CD4-positive, alpha-beta memory T cell (primary cell): ENCODE measurements around the gene METTL25B. TPM values are rescaled to one million over a fixed set of nuclear protein-coding genes. Genes with fewer than 3 reads are reported as not detected.
"Not testable (repeated sequence)": the region's sequence is repeated elsewhere in the genome, so short reads cannot be mapped to it uniquely, and the experiment has no call there.

Source experiments
- CTCF ChIA-PET: fragments of 350-600 bp; sonication (Branson Sonifier 250); formaldehyde crosslinking; loops from one replicate; lab custom pipeline; 2021; ENCODE audit warnings: inconsistent platforms; ENCODE audit not compliant: partially characterized antibody; lab: Charles Lee
- POLR2A ChIA-PET: fragments of 350-600 bp; sonication (Branson Sonifier 250); formaldehyde crosslinking; loops from one replicate; lab custom pipeline; 2021; ENCODE audit not compliant: partially characterized antibody; lab: Charles Lee
- DNase-seq, 5 donors: peaks; one replicate each; pipeline versions ENCODE4 v3.0.0 to v3.0.0-alpha.2; 2020 to 2022; ENCODE audit warnings: mixed read lengths in 1 of 5
- H3K27ac ChIP-seq: one replicate; pipeline ENCODE4 v1.7.0; 2013; ENCODE audit warnings: low read depth, low read length
- H3K27me3 ChIP-seq: 2 replicates; pipeline ENCODE4 v1.7.0; 2013; ENCODE audit warnings: mild to moderate bottlenecking, low read length, moderate library complexity; ENCODE audit not compliant: insufficient read depth
- H3K36me3 ChIP-seq: 2 replicates; pipeline ENCODE4 v1.7.0; 2013; ENCODE audit warnings: mild to moderate bottlenecking, low read length, moderate library complexity; ENCODE audit not compliant: insufficient read depth
- H3K4me1 ChIP-seq: 2 replicates; pipeline ENCODE4 v1.7.0; 2013; ENCODE audit warnings: mild to moderate bottlenecking, low read length, moderate library complexity; ENCODE audit not compliant: insufficient read depth
- H3K4me3 ChIP-seq, 2 donors: one replicate each; pipeline ENCODE4 v1.7.0; 2013; ENCODE audit warnings: low read length in 2 of 2, mild to moderate bottlenecking in 1 of 2
- H3K9me3 ChIP-seq, 2 donors: one replicate each; pipeline ENCODE4 v1.7.0; 2013; ENCODE audit warnings: low read length in 2 of 2, control low read depth in 1 of 2; ENCODE audit not compliant: control insufficient read depth in 1 of 2
- H3K27ac Mint-ChIP-seq, 7 donors: one replicate each; pipeline ENCODE4 v1.8.0; 2020 to 2021; ENCODE audit warnings: mixed read lengths in 7 of 7, mild to moderate bottlenecking in 6 of 7, inconsistent platforms in 3 of 7, moderate library complexity in 3 of 7
- H3K27me3 Mint-ChIP-seq, 2 donors: one replicate each; pipeline ENCODE4 v1.8.0; 2020 to 2021; ENCODE audit warnings: mixed read lengths in 2 of 2
- H3K36me3 Mint-ChIP-seq, 2 donors: one replicate each; pipeline ENCODE4 v1.8.0; 2020 to 2021; ENCODE audit warnings: mixed read lengths in 2 of 2, inconsistent platforms in 1 of 2, mild to moderate bottlenecking in 1 of 2
- H3K4me1 Mint-ChIP-seq, 4 donors: one replicate each; pipeline ENCODE4 v1.8.0; 2020 to 2021; ENCODE audit warnings: mixed read lengths in 4 of 4, mild to moderate bottlenecking in 1 of 4
- H3K4me3 Mint-ChIP-seq, 8 donors: one replicate each; pipeline ENCODE4 v1.8.0; 2020 to 2021; ENCODE audit warnings: mixed read lengths in 8 of 8, mild to moderate bottlenecking in 7 of 8, moderate library complexity in 6 of 8, inconsistent platforms in 3 of 8
- H3K9me3 Mint-ChIP-seq, 8 donors: one replicate each; pipeline ENCODE4 v1.8.0; 2020 to 2021; ENCODE audit warnings: mixed read lengths in 8 of 8, mild to moderate bottlenecking in 5 of 8, inconsistent platforms in 3 of 8, moderate library complexity in 1 of 8
- intact Hi-C: fragments of 100-400 bp; cut with micrococcal nuclease; formaldehyde crosslinking; loops from one replicate; pipeline ENCODE4 v1.15.1; 2023
- polyA plus RNA-seq, 2 donors: library from polyadenylated mRNA; unstranded; fragments of 300-500 nt; fragmentation: Illumina TruSeq; gene quantifications; one replicate each; pipeline ENCODE4 v1.2.3, GENCODE V29; 2021
- total RNA-seq, 2 experiments: library from RNA; stranded (reverse); gene quantifications; one replicate each; pipeline ENCODE4 v1.2.3, GENCODE V29; 2021

The METTL25B gene
- total and polyA plus RNA-seq, 4 experiments from 2014 or later, result 4.6 to 35.7 (median 19.0) TPM

DNA sequence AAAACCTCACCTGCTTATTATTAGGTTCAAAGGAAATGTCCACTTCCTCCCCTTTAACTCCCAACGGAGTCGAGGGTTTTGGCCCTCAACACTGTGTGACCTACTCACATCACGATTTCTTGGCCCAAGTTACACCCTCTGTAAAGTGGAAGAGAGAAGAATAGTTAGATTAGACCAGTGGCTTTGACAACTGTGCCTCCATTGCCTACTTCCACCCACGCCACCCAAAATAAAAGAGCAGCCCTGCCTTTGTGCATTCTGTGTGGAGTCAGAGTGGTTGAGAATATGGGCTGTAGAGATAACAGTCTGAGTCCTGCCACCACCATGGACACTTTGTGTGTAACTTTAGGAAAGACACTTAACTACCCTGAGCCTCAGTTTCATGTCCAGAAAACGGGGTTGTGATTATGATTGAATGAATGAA is 27.3 kb downstream of the METTL25B start:
- no peak overlapping the region for H3K27ac ChIP-seq
- POLR2A ChIA-PET, result interaction anchor here (3.4 kb wide), 1 partner anchor 11 kb away, joined by 17 read pairs; the partner anchor contains the start of gene PRCC

DNA sequence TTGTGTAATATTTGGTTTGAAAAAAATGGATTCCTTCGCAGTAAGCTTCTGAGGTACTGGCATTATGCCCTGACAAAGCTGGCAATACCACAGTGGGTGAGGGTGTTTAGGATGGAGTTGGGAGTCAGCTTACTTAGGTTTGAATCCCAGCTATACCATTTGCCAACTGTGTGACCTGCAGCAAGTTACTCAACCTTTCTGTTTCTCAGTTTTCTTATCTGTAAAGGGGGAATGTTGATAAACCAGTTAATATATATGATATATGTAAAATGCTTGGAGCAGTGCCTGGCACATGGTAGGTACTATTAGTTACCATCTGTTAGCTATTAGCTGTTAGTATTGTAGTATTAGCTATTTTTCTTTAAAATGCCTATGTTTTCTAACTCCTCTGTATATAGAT is 28.1 kb downstream of the METTL25B start:
- Mint-ChIP-seq H3K4me1 (peaks cover 9 to 30% (median 16%) of the 10 kb centered on the region in 4 donors), H3K9me3 (no peaks in the 10 kb centered on the region), H3K36me3 (peaks cover 0 to 5% of the 10 kb centered on the region in 2 donors), H3K4me3 (no peak overlapping the region), H3K27me3 (no peaks in the 10 kb centered on the region), H3K27ac (no peak overlapping the region)
- intact Hi-C loops, result no loop called here
- Histone ChIP-seq H3K4me3 (no peak overlapping the region), H3K36me3 (no peaks in the 10 kb centered on the region), H3K27me3 (no peaks in the 10 kb centered on the region), H3K27ac (no peak overlapping the region), H3K9me3 (no peaks in the 10 kb centered on the region), H3K4me1 (peaks cover 12% of the 10 kb centered on the region)
- CTCF ChIA-PET, result interaction anchor here (0.7 to 2.4 kb wide), 5 partner anchors 30 to 150 kb away, joined by 3 to 8 read pairs (median 3); partner anchors contain the start of gene NTRK1
- no peak for DNase-seq
- POLR2A ChIA-PET, result interaction anchor here (1.1 to 3.4 kb wide), 3 partner anchors 9 to 15 kb away, joined by 3 to 17 read pairs (median 3); partner anchors contain the start of genes MRPL24 and PRCC

More for the DNA sequence above, 27.3 kb downstream of the METTL25B start:
- CTCF ChIA-PET, result interaction anchor here (1.3 to 2.4 kb wide), 4 partner anchors 29 to 150 kb away, joined by 3 to 8 read pairs (median 4); partner anchors contain the start of gene NTRK1
- Histone ChIP-seq H3K4me3 (no peak overlapping the region), H3K9me3 (no peaks in the 10 kb centered on the region), H3K4me1 (peaks cover 12% of the 10 kb centered on the region), H3K27me3 (no peaks in the 10 kb centered on the region), H3K36me3 (no peaks in the 10 kb centered on the region)
- Mint-ChIP-seq H3K27me3 (no peaks in the 10 kb centered on the region), H3K27ac (no peak overlapping the region), H3K36me3 (peaks cover 0 to 7% of the 10 kb centered on the region in 2 donors), H3K4me1 (peaks cover 9 to 31% (median 16%) of the 10 kb centered on the region in 4 donors), H3K9me3 (no peaks in the 10 kb centered on the region), H3K4me3 (no peak overlapping the region)
- no peak for DNase-seq
- intact Hi-C loops, result no loop called here

- Mint-ChIP-seq H3K27ac (peak overlapping the region in 1 of 7 donors; percentile 13), H3K4me1 (peaks cover 4 to 17% (median 11%) of the 10 kb centered on the region in 4 donors)
- H3K4me1 ChIP-seq, DNase-seq, H3K4me3 Mint-ChIP-seq, H3K9me3 ChIP-seq, H3K36me3 Mint-ChIP-seq, H3K27ac ChIP-seq, H3K4me3 ChIP-seq, H3K9me3 Mint-ChIP-seq, H3K36me3 ChIP-seq, intact Hi-C loops, H3K27me3 ChIP-seq, H3K27me3 Mint-ChIP-seq: not testable (repeated sequence)
- ChIA-PET CTCF (interaction anchor here (0.9 to 2.4 kb wide), 2 partner anchors 11 to 68 kb away, joined by 3 to 8 read pairs; no protein-coding TSS in a partner anchor), POLR2A (interaction anchor here (1.3 kb wide), 1 partner anchor 9 kb away, joined by 4 read pairs; the partner anchor contains the start of gene PRCC)
Observed at GRCh38 chr1:156757572-156758253, 29.4 kb downstream of the METTL25B start.

DNA sequence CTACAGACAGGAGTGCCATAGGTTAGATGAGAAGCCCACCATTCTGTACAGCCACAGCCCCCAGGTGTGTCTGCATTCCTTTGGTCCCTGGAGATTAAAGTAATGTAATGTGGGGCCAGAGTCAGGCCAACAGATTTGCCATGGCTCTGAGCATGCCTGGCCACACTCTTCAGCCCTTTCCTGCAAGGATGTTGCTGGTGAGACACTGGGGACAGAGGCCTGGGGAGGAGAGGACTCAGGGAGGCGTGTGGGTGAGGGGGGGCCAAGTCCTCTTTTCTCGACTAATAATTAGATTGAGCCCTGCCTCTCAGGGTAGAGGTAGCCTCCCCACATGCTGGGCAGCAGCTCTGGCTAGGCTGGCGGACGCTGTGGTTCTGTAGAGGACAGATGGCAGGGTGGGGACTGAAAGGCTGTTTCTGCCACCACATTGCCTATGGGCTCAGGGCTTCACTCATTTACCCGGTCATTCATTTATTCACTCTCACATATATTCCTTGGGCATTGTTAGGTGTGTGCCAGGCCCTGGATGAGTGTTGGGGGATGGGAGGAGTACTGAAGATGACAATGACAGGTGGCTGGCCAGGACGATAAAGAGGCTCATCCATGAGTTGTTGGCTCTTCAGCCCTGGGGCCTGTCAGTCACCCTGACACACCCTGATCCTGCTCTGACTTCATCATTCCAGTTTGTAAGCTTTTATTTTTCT is 32.0 kb downstream of the METTL25B start:
- H3K36me3 Mint-ChIP-seq, result no peaks in the 10 kb centered on the region
- Histone ChIP-seq H3K36me3 (no peaks in the 10 kb centered on the region), H3K27me3 (no peaks in the 10 kb centered on the region), H3K9me3 (no peaks in the 10 kb centered on the region), H3K4me1 (no peaks in the 10 kb centered on the region), H3K4me3 (no peak overlapping the region), H3K27ac (no peak overlapping the region)
- no peak overlapping the region for H3K4me3 Mint-ChIP-seq
- no peak overlapping the region for H3K27ac Mint-ChIP-seq
- H3K4me1 Mint-ChIP-seq, result peaks cover 0 to 5% (median 3%) of the 10 kb centered on the region in 4 donors
- no peaks in the 10 kb centered on the region for H3K9me3 Mint-ChIP-seq
- no peak for DNase-seq
- POLR2A ChIA-PET, result interaction anchor here (1.2 to 7.8 kb wide), 2 partner anchors 9 to 19 kb away, joined by 3 to 97 read pairs; partner anchors contain the start of genes HDGF and MRPL24
- CTCF ChIA-PET, result interaction anchor here (0.6 to 1.6 kb wide), 2 partner anchors 34 to 38 kb away, joined by 3 to 4 read pairs; no protein-coding TSS in a partner anchor
- intact Hi-C loops, result no loop called here
- H3K27me3 Mint-ChIP-seq, result no peaks in the 10 kb centered on the region

DNA sequence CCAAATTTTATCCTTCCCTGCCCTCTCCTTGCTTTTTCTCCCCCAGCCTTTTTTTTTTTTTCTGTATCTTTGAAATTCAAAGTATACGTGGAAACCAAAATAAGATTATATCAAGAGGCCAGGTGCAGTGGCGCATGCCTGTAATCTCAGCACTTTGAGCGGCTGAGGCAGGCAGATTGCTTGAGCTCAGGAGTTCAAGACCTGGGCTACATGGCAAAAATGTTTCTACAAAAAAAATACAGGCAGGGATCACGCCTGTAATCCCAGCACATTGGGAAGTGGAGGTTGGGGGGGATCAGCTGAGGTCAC is 32.5 kb downstream of the METTL25B start:
- POLR2A ChIA-PET, result interaction anchor here (1.2 to 7.8 kb wide), 2 partner anchors 9 to 20 kb away, joined by 3 to 97 read pairs; partner anchors contain the start of genes HDGF and MRPL24
- no peaks in the 10 kb centered on the region for H3K9me3 ChIP-seq
- H3K27ac Mint-ChIP-seq, result no peak overlapping the region
- peak overlapping the region in 1 of 8 donors; percentile 26 for H3K4me3 Mint-ChIP-seq
- DNase-seq, result no peak
- H3K4me1 ChIP-seq, result peaks cover 2% of the 10 kb centered on the region
- no peaks in the 10 kb centered on the region for H3K36me3 ChIP-seq
- H3K4me3 ChIP-seq, result no peak overlapping the region
- H3K27me3 Mint-ChIP-seq, result no peaks in the 10 kb centered on the region
- intact Hi-C loops, result no loop called here
- CTCF ChIA-PET, result interaction anchor here (0.6 to 1.6 kb wide), 2 partner anchors 35 to 38 kb away, joined by 3 to 4 read pairs; no protein-coding TSS in a partner anchor
- no peak overlapping the region for H3K27ac ChIP-seq
- H3K36me3 Mint-ChIP-seq, result no peaks in the 10 kb centered on the region
- peaks cover 0 to 5% (median 3%) of the 10 kb centered on the region in 4 donors for H3K4me1 Mint-ChIP-seq
- H3K9me3 Mint-ChIP-seq, result no peaks in the 10 kb centered on the region
- no peaks in the 10 kb centered on the region for H3K27me3 ChIP-seq

DNA sequence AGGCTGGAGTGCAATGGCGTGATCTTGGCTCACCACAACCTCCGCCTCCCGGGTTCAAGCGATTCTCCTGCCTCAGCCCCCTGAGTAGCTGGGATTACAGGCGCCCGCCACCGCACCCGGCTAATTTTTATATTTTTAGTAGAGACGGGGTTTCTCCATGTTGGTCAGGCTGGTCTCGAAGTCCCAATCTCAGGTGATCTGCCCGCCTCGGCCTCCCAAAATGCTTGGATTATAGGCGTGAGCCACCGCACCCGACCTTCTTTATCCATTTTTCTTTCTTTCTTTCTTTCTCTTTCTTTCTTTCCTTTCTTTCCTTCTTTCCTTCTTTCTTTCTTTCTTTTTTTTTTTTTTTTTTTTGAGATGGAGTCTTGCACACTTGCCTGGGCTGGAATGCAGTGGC is 36.9 kb downstream of the METTL25B start:
- intact Hi-C loops, result not testable (repeated sequence)
- CTCF ChIA-PET, result interaction anchor here (8.7 kb wide), 1 partner anchor 37 kb away, joined by 91 read pairs; the partner anchor contains the start of genes ISG20L2 and METTL25B
- peak overlapping the region in 1 of 7 donors; percentile 57 for H3K27ac Mint-ChIP-seq

More for the DNA sequence above, 36.9 kb downstream of the METTL25B start:
- POLR2A ChIA-PET, result interaction anchor here (3.3 to 7.8 kb wide), 5 partner anchors 10 to 38 kb away, joined by 17 to 158 read pairs (median 79); partner anchors contain the start of genes HDGF, ISG20L2, METTL25B and MRPL24
- H3K4me3 ChIP-seq, H3K27me3 ChIP-seq, H3K9me3 Mint-ChIP-seq, H3K27ac ChIP-seq, H3K4me3 Mint-ChIP-seq, H3K36me3 ChIP-seq, DNase-seq, H3K27me3 Mint-ChIP-seq, H3K9me3 ChIP-seq: not testable (repeated sequence)
- peaks cover 32% of the 10 kb centered on the region for H3K4me1 ChIP-seq
- Mint-ChIP-seq H3K4me1 (peaks cover 16 to 22% (median 20%) of the 10 kb centered on the region in 4 donors), H3K36me3 (peaks cover 5 to 10% of the 10 kb centered on the region in 2 donors)
